Measurements from ENCODE around the gene CSPG4.

DNA sequence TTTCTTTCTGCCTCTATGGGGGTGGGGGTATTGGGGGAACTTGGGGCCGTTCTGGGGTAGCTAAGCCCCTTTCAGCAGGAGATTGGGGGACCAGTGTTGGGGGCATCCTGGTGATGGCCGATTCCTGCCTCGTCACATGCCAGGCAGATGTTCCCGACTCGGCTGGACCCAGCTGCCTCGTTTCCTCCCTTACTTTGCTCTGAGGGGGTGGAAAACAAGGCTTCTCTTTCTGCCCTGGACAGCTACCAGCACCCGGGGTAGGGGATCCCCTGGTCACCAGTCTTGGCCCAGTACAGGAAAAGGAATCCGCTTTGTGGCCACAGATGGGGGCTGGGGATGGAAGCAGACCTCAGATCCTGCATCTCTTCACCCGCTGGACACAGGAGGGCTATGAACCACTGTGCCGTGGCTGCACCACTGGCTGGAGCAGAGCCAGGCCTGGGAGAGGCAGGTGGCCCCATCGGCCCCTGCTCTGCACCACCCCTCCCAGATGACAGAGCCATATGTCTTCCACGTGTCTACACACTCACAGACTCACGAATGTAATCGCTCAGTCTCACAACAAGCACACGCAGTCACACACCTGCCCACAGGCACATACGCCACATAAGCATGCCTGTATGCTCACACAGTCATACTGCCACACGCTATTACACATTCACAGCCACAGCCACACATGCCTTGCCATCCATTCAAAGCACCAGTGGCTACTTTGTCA is 52.6 kb downstream of the CSPG4 start:
- TF ChIP-seq, protein P1, sequence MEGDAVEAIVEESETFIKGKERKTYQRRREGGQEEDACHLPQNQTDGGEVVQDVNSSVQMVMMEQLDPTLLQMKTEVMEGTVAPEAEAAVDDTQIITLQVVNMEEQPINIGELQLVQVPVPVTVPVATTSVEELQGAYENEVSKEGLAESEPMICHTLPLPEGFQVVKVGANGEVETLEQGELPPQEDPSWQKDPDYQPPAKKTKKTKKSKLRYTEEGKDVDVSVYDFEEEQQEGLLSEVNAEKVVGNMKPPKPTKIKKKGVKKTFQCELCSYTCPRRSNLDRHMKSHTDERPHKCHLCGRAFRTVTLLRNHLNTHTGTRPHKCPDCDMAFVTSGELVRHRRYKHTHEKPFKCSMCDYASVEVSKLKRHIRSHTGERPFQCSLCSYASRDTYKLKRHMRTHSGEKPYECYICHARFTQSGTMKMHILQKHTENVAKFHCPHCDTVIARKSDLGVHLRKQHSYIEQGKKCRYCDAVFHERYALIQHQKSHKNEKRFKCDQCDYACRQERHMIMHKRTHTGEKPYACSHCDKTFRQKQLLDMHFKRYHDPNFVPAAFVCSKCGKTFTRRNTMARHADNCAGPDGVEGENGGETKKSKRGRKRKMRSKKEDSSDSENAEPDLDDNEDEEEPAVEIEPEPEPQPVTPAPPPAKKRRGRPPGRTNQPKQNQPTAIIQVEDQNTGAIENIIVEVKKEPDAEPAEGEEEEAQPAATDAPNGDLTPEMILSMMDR (IDR thresholded peaks at IDR 0.05) = no peak
- no peak for TF ChIP-seq POLR2AphosphoS5 (IDR thresholded peaks at IDR 0.05)

Data from breast epithelium (tissue), 3 donors.